Measurements from ENCODE around the gene CITED1. TPM values are rescaled to one million over a fixed set of nuclear protein-coding genes. Genes with fewer than 3 reads are reported as not detected.

The CITED1 gene
- total RNA-seq, 2 experiments from 2014 or later, result 0.49 TPM; not detected in 1

GRCh38 chrX:72309297-72310071, 3.8 kb upstream of the CITED1 start:
- ChIA-PET CTCF (ENCODE audit: unreplicated experiment) (no interaction called here), POLR2A (no interaction called here)
- Histone ChIP-seq H3K4me2 (ENCODE audit: low read length) (no peak overlapping the region), H3K4me1 (ENCODE audit: insufficient read depth, low read length, poor library complexity, severe bottlenecking) (no peaks in the 10 kb centered on the region), H3K79me2 (ENCODE audit: insufficient read depth, low read depth, low read length) (no peaks in the 10 kb centered on the region), H3K4me3 (ENCODE audit: low read depth, low read length, poor library complexity, severe bottlenecking) (no peak overlapping the region), H2AFZ (ENCODE audit: low read length) (no peak overlapping the region), H3K9me2 (ENCODE audit: insufficient read depth, low read length) (no peaks in the 10 kb centered on the region), H4K20me1 (ENCODE audit: insufficient read depth, low read length) (no peaks in the 10 kb centered on the region), H3K9me3 (ENCODE audit: low read length) (no peaks in the 10 kb centered on the region), H3K27ac (ENCODE audit: low read depth, low read length, poor library complexity, severe bottlenecking) (no peak overlapping the region), H3K36me3 (ENCODE audit: insufficient read depth, low read length) (no peaks in the 10 kb centered on the region)
- no peak for TF ChIP-seq CTCF (conservative IDR thresholded peaks at IDR 0.05; ENCODE audit: low read length)
- no peak for TF ChIP-seq EZH2phosphoT487 (IDR thresholded peaks at IDR 0.05; ENCODE audit: borderline replicate concordance, low read depth, low read length)
- no TSS peak for BruUV-seq (replicated peaks)
- intact Hi-C loops (cut with micrococcal nuclease; ENCODE audit: unreplicated experiment), result no loop called here
- no peak for DNase-seq (ENCODE audit: low spot score)

- Histone ChIP-seq H3K27ac (ENCODE audit: low read depth, low read length, poor library complexity, severe bottlenecking) (no peak overlapping the region), H3K9me3 (ENCODE audit: low read length) (no peaks in the 10 kb centered on the region), H3K4me2 (ENCODE audit: low read length) (no peak overlapping the region), H4K20me1 (ENCODE audit: insufficient read depth, low read length) (no peaks in the 10 kb centered on the region), H2AFZ (ENCODE audit: low read length) (no peak overlapping the region), H3K9me2 (ENCODE audit: insufficient read depth, low read length) (no peaks in the 10 kb centered on the region), H3K4me1 (ENCODE audit: insufficient read depth, low read length, poor library complexity, severe bottlenecking) (no peaks in the 10 kb centered on the region), H3K36me3 (ENCODE audit: insufficient read depth, low read length) (no peaks in the 10 kb centered on the region), H3K79me2 (ENCODE audit: insufficient read depth, low read depth, low read length) (no peaks in the 10 kb centered on the region), H3K4me3 (ENCODE audit: low read depth, low read length, poor library complexity, severe bottlenecking) (no peak overlapping the region)
- BruUV-seq (replicated peaks), result no TSS peak
- no peak for DNase-seq (ENCODE audit: low spot score)
- intact Hi-C loops (cut with micrococcal nuclease; ENCODE audit: unreplicated experiment), result no loop called here
- CTCF ChIA-PET (ENCODE audit: unreplicated experiment), result no interaction called here
- TF ChIP-seq EZH2phosphoT487 (IDR thresholded peaks at IDR 0.05; ENCODE audit: borderline replicate concordance, low read depth, low read length) (no peak), CTCF (conservative IDR thresholded peaks at IDR 0.05; ENCODE audit: low read length) (no peak)
- POLR2A ChIA-PET, result interaction anchor here (1.3 kb wide), 1 partner anchor 33 kb away, joined by 3 read pairs; no protein-coding TSS in a partner anchor
Measured at GRCh38 chrX:72308566-72309296, 3.0 kb upstream of the CITED1 start.

- H3K4me3 ChIP-seq (ENCODE audit: low read depth, low read length, poor library complexity, severe bottlenecking), result no peak overlapping the region
Measured at GRCh38 chrX:72308209-72308565, 2.5 kb upstream of the CITED1 start.

More at GRCh38 chrX:72308209-72308565, 2.5 kb upstream of the CITED1 start:
- no peaks in the 10 kb centered on the region for H3K4me1 ChIP-seq (ENCODE audit: insufficient read depth, low read length, poor library complexity, severe bottlenecking)
- no peaks in the 10 kb centered on the region for H4K20me1 ChIP-seq (ENCODE audit: insufficient read depth, low read length)
- no peak overlapping the region for H3K4me2 ChIP-seq (ENCODE audit: low read length)
- ChIA-PET CTCF (ENCODE audit: unreplicated experiment) (no interaction called here), POLR2A (interaction anchor here (1.3 kb wide), 1 partner anchor 33 kb away, joined by 3 read pairs; no protein-coding TSS in a partner anchor)
- no peaks in the 10 kb centered on the region for H3K79me2 ChIP-seq (ENCODE audit: insufficient read depth, low read depth, low read length)
- intact Hi-C loops (cut with micrococcal nuclease; ENCODE audit: unreplicated experiment), result no loop called here
- no TSS peak for BruUV-seq (replicated peaks)
- no peak overlapping the region for H3K27ac ChIP-seq (ENCODE audit: low read depth, low read length, poor library complexity, severe bottlenecking)
- no peaks in the 10 kb centered on the region for H3K9me3 ChIP-seq (ENCODE audit: low read length)
- no peak overlapping the region for H2AFZ ChIP-seq (ENCODE audit: low read length)
- no peaks in the 10 kb centered on the region for H3K9me2 ChIP-seq (ENCODE audit: insufficient read depth, low read length)
- DNase-seq (ENCODE audit: low spot score), result no peak
- no peak for TF ChIP-seq EZH2phosphoT487 (IDR thresholded peaks at IDR 0.05; ENCODE audit: borderline replicate concordance, low read depth, low read length)
- no peak for TF ChIP-seq CTCF (conservative IDR thresholded peaks at IDR 0.05; ENCODE audit: low read length)
- no peaks in the 10 kb centered on the region for H3K36me3 ChIP-seq (ENCODE audit: insufficient read depth, low read length)
